Occipital lobe (tissue), 2 donors: Measurements from ENCODE around the gene PSMB3. TPM values are rescaled to one million over a fixed set of nuclear protein-coding genes. Genes with fewer than 3 reads are reported as not detected.
A peak's percentile ranks its signal among the peaks of the same experiment; 100 is the strongest.

Source experiments
- DNase-seq: peaks from one replicate; lab custom pipeline; 2025; lab: John Stamatoyannopoulos, UW
- total RNA-seq: library from RNA; depleted of rRNA; stranded (reverse); fragments of >200 nt; gene quantifications from one replicate; pipeline ENCODE4 v1.2.3, GENCODE V29; 2014

The PSMB3 gene
- 138 TPM for total RNA-seq

DNA sequence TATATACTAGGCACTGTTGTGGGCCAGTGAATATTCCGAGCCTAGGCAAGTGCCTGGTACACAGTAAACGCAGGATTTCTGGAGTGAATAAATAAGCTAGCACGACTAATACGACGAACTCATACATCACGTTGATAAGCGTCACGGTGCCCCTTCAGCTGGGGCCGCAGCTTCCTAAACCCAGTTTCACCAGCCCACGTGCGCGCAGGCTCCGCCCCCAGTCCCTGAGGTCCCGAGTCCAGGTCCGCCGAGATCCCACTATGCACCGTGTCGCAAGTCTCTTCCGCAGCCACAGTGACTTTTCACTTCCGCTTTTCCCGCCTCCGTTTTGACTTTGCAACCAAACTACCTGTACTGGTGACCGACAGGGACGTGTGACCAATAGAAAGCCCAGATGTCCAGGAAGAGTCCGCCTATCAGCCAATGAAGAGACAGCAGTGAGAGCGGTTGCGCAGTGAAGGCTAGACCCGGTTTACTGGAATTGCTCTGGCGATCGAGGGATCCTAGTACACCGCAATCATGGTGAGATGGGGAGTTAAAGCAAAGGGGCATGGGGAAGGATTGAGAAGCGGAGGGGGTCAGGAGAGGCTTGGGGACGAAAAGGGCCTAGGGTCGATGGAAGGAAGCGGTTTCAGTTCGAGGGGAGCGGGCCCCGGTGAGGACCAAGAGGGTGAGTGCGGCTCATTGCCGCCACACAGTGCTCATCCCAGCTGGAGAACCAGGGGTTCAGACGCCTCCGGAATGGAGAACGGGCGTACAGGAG lies at the start of gene PSMB3:
PSMB3 (plus strand) TSS at position 434 of the 763 bp plus-strand sequence; CDS start at position 520, 86 bp downstream.
- peak; percentile 99 for DNase-seq

GRCh38 chr17:38702916-38703741 lies 49.4 kb upstream of the PSMB3 start:
- no peak for DNase-seq

DNA sequence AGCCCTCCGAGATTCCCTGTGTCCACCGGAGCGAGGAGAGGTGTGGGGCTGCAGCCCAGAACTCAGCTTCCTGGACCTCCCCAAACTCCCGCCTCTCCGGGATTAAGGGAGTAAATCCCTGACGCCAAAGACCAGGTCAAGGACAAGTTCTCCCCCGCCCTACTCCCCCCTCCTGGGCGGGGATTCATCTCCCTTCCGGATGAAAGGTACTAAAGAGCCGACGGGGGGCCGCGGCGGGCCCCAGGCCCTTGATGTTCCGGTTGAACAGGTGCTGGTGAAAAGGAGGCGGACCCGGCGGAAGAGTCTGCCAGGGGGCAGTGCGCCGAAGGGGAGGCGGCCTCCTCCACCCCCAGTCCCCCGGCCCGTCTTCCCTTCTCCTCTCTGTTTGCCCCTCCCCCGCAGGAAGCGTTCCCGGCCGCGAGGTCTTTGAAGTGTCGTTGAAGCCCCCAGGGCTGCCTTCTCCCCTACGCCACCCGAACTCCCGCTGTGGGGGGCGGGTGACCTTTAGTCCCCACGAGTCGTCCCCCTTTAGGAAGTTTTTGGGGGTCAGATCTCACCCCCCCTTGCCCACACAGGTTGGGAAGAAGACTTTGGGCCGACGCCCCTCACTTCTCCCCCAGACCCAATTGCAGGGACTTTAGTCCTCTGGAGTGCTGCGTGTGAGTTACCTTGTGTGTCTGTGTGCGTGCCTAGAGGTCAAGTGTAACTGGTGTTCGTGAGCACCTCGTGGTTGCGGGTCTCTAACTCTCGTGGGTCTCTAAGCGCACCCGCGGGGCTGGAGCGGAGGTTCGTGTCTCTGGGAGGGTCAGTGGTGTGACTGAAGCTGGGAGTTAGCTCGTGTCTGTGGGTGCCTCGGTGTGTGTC lies 48.6 kb upstream of the PSMB3 start:
- DNase-seq: no peak

GRCh38 chr17:38704606-38705522 lies 47.7 kb upstream of the PSMB3 start, which contains the start of gene MLLT6:
MLLT6 (plus strand) TSS chr17:38705273; CDS start chr17:38705633, 360 bp downstream.
- DNase-seq: peak; percentile 67

DNA sequence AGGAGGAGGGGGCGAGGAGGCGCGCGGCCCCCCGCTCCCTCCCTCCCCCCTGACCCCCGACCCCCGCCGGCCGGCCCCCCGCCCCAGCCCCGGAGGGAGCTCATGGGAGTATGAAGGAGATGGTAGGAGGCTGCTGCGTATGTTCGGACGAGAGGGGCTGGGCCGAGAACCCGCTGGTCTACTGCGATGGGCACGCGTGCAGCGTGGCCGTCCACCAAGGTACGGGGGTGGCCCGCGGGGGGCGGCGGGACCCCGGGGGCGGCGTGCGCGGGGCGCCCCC lies 47.1 kb upstream of the PSMB3 start:
- no peak for DNase-seq

DNA sequence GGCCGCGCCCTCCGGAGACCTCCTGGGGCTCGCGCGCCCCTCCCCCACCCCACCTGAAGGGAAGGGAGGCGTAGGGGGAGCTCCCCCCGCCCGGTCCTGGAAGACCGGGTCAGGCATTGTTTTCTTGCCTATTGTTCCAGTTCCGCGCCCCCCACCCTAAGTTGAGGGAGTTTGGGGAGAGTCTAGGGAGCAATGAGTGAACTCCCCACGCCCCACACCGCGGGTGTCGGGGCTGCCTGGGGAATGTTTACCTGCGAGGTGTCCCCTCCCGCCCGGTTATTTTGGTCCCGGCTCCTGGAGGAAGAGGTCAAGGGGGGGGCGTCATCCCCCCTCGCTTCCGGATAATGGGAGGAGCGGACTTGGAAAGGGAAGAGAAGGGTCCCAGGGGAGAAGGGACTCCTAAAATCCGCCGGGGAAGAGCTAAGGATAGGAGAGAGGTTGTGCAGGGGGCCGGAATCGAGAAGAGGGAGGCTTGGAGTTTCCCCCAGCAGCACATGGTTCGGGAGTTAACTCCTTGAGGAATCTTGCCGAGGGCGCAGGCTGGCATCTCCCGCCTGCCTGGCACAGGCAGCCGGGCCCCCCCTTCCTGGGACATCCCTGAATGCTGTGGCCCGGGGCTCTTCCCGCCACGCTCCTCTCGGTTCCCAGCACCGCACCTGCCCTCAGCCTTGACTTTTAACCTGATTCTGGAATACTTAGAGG lies 46.6 kb upstream of the PSMB3 start:
- no peak for DNase-seq

DNA sequence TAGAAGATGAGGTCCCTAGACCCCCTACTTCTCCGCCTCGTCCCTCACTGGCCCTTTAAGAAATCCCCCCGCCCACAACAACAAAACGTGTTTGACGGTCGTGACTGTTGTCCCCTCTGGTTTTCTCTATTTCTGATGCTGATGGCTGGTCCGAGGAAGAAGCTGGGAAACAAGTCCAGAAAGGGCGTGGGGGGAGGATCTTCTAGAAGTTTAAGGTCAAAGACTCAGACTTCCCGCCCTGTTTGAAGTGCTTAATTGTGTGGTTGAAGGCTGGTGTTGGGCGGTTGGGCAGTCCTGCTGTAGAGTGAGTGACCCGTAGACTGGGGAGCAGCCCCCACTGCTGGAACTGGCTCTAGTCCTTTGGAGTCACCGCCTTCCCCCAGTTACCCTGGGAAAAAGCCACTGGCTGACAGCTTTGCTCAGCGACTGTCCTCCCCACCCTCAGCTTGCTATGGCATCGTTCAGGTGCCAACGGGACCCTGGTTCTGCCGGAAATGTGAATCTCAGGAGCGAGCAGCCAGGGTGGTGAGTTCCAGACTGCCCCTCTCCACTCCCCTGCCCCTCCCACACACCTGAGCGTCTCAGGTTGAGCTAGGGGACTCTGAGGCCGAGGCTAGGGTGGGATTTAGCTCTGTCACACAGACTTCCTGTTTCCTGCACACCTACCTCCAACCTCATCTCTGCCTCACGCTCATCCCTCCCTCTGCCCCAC lies 45.9 kb upstream of the PSMB3 start:
- DNase-seq: no peak

DNA sequence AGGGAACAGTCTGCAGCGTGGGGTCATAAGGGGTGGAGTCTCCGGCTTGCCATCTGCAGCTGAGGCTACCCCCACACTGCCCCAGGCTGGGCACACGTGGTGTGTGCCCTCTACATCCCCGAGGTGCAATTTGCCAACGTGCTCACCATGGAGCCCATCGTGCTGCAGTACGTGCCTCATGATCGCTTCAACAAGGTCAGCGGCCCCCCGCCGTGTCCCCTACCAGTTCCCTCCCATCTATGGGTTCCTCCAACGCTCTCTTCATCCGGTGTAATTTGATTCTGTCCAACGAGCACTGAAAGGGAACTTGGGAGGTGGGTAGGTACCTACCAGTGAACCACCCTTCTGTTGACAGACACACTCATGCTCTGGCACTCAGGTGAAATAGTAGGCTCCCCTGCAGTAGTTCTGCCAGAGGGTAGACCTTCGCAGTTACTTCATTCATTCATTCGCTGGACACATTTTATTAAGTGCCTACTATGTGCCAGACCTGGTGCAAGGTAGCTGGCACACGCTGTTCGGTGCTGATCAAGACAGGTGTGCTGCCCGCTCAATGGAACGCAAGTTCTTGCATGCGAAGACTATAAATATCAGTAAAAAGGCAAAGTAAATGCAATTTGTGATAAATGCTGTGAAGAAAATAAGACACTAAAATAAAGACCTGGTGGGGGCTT lies 44.7 kb upstream of the PSMB3 start:
- no peak for DNase-seq

DNA sequence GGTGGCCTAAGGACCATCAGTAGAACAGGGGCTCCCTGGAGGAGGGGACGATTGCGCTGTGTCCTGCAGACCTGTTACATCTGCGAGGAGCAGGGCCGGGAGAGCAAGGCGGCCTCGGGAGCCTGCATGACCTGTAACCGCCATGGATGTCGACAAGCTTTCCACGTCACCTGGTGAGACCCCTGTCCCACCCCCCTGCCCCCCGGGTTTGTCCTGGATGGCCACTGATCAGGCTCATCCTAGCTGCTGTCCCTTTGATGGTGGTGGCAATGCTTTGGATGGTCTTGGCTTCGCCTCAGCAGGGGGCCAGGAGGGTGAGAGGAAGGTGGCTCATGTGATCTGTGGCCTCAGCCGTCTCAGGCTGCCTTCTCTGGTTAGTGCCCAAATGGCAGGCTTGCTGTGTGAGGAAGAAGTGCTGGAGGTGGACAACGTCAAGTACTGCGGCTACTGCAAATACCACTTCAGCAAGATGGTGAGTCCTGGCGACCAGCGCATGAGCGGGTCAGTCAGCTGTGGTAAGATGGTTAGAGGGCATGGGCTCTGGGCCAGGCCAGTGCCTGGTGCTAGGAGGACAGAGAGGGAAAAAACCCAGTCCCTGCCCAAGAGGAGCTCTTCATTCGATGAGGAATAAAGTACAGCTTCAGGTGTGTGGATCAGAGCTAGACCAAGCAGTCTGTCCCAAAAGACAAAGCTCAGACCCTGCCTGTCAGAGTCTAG lies 43.3 kb upstream of the PSMB3 start:
- no peak for DNase-seq

- no peak for DNase-seq
These were observed 42.5 kb upstream of the PSMB3 start for GRCh38 chr17:38709864-38710603.

- no peak for DNase-seq
These were observed 42.0 kb upstream of the PSMB3 start for GRCh38 chr17:38710604-38710962.

- DNase-seq: no peak
These were observed 41.6 kb upstream of the PSMB3 start for GRCh38 chr17:38710985-38711384.

DNA sequence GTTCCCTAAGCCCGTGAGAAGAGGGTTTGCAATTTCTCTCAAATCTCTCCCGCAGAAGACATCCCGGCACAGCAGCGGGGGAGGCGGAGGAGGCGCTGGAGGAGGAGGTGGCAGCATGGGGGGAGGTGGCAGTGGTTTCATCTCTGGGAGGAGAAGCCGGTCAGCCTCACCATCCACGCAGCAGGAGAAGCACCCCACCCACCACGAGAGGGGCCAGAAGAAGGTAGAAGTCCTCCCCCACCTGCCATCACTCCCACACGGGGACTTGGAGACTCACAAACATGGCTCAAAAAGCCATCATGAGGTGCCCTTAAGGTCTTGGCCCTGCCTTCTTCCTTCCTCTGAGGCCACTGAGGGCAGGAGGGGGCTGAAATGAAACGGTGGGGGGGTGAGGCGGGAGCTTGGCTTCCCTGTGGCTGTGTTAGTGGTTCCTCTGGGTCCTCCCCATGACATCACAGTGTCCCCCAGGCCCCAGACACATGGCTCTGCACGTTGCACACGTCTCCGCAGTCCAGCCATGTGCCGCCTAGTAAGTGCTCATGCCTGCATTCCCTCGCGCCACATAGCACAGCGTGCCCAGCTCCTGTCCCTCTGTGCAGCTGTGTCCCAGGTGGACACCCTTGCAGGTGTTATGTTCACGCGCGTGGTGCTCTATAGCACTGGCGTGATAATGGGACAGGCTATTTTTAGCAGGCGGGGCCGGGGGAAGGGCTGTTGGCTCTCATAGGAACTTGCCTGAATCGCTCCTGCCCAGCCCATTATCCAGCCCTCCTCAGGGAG lies 40.6 kb upstream of the PSMB3 start:
- DNase-seq: no peak

- DNase-seq: no peak
These were observed 39.9 kb upstream of the PSMB3 start for GRCh38 chr17:38712593-38712992.

GRCh38 chr17:38713456-38714075 lies 39.0 kb upstream of the PSMB3 start:
- DNase-seq: no peak

GRCh38 chr17:38715216-38715943 lies 37.2 kb upstream of the PSMB3 start:
- DNase-seq: no peak
